H1 (cell line): ENCODE measurements around the gene LIN54. TPM values are rescaled to one million over a fixed set of nuclear protein-coding genes. Genes with fewer than 3 reads are reported as not detected.

Source experiments
- CTCF ChIA-PET: fragments of 300-600 bp; sonication (Branson Sonifier 250); formaldehyde crosslinking; loops from one replicate; lab custom pipeline; 2021; ENCODE audit not compliant: partially characterized antibody; lab: Charles Lee
- POLR2A ChIA-PET: fragments of 300-600 bp; sonication (Branson Sonifier 250); formaldehyde crosslinking; loops from one replicate; lab custom pipeline; 2021; ENCODE audit warnings: inconsistent platforms; ENCODE audit not compliant: partially characterized antibody; lab: Charles Lee
- DNase-seq, 2 experiments: peaks; one replicate each; pipeline versions ENCODE4 v3.0.0 to v3.0.0-alpha.2; 2010 to 2022; ENCODE audit warnings: low spot score in 2 of 2, low read depth in 1 of 2, mixed read lengths in 1 of 2
- FAIRE-seq: peaks from 2 replicates; lab custom pipeline; 2011; peaks lifted over from hg19 to GRCh38; lab: Jason Lieb, UNC
- H2AFZ ChIP-seq: 2 replicates; pipeline ENCODE4 v1.8.1; 2012; ENCODE audit warnings: low read length, inconsistent platforms
- H2AK5ac ChIP-seq: 2 replicates; pipeline ENCODE4 v1.6.1; 2013; ENCODE audit warnings: low read depth, low read length
- H2BK120ac ChIP-seq: replicated peaks from 2 replicates; pipeline ENCODE3; 2013; ENCODE audit warnings: low read depth, low read length, inconsistent platforms
- H2BK12ac ChIP-seq: 2 replicates; pipeline ENCODE4 v1.6.1; 2013; ENCODE audit warnings: low read depth, low read length
- H2BK15ac ChIP-seq: 2 replicates; pipeline ENCODE4 v1.6.1; 2013; ENCODE audit warnings: low read length
- H2BK20ac ChIP-seq: 2 replicates; pipeline ENCODE4 v1.6.1; 2013; ENCODE audit warnings: low read length
- H2BK5ac ChIP-seq: 2 replicates; pipeline ENCODE4 v1.6.1; 2013; ENCODE audit warnings: low read depth, low read length
- H3K14ac ChIP-seq: 2 replicates; pipeline ENCODE4 v1.6.1; 2013; ENCODE audit warnings: inconsistent platforms; ENCODE audit not compliant: insufficient read length
- H3K18ac ChIP-seq: 2 replicates; pipeline ENCODE4 v1.6.1; 2013; ENCODE audit warnings: low read length; ENCODE audit errors: extremely low read depth
- H3K23ac ChIP-seq: 2 replicates; pipeline ENCODE4 v1.6.1; 2013; ENCODE audit warnings: inconsistent platforms; ENCODE audit not compliant: insufficient read length
- H3K23me2 ChIP-seq: 2 replicates; pipeline ENCODE4 v1.6.1; 2013; ENCODE audit warnings: low read depth, low read length
- H3K27ac ChIP-seq: 2 replicates; pipeline ENCODE4 v1.6.1; 2011; ENCODE audit warnings: low read depth, low read length, inconsistent platforms
- H3K27me3 ChIP-seq, 4 experiments: replicated peaks in 1 of 4; 1 replicate in 1 of 4; 2 replicates in 3 of 4; pipeline versions ENCODE4 v1.6.1 to v1.8.1; 2011 to 2013; ENCODE audit warnings: low read length in 3 of 4, mild to moderate bottlenecking in 3 of 4, inconsistent platforms in 2 of 4, mixed read lengths in 2 of 4, moderate library complexity in 1 of 4; ENCODE audit not compliant: control insufficient read depth in 3 of 4, insufficient read depth in 3 of 4; ENCODE audit errors: extremely low read depth in 1 of 4
- H3K36me3 ChIP-seq, 4 experiments: 2 replicates each; pipeline versions ENCODE4 v1.6.1 to v1.8.1; 2011 to 2013; ENCODE audit warnings: mild to moderate bottlenecking in 4 of 4, low read length in 3 of 4, moderate library complexity in 2 of 4, control low read depth in 1 of 4, inconsistent platforms in 1 of 4; ENCODE audit not compliant: insufficient read depth in 4 of 4, control insufficient read depth in 2 of 4
- H3K4ac ChIP-seq: replicated peaks from 2 replicates; pipeline ENCODE3; 2013; ENCODE audit warnings: low read length, low read depth, mixed read lengths, inconsistent platforms; ENCODE audit not compliant: insufficient read length
- H3K4me1 ChIP-seq, 4 experiments: replicated peaks in 1 of 4; 1 replicate in 1 of 4; 2 replicates in 3 of 4; pipeline versions ENCODE4 v1.6.1 to v1.8.1; 2011 to 2013; ENCODE audit warnings: low read length in 3 of 4, inconsistent platforms in 2 of 4, mixed read lengths in 1 of 4; ENCODE audit not compliant: insufficient read depth in 4 of 4, control insufficient read depth in 3 of 4
- H3K4me2 ChIP-seq, 2 experiments: 2 replicates each; pipeline versions ENCODE4 v1.6.1 to v1.8.1; 2011 to 2013; ENCODE audit warnings: low read depth in 2 of 2, low read length in 2 of 2, control low read depth in 1 of 2, inconsistent platforms in 1 of 2, mild to moderate bottlenecking in 1 of 2; ENCODE audit not compliant: insufficient read depth in 1 of 2
- H3K4me3 ChIP-seq, 4 experiments: fragments of 200-600, 300-600 bp in 1 of 4; sonication (generic), shearing (Covaris generic), sonication (Bioruptor Twin) in 1 of 4; 2 replicates each; pipeline versions ENCODE4 v1.5.1 to v1.8.1; 2011 to 2016; ENCODE audit warnings: low read length in 4 of 4, low read depth in 3 of 4, control low read depth in 2 of 4, inconsistent platforms in 2 of 4, mild to moderate bottlenecking in 2 of 4, mixed read lengths in 1 of 4, moderate library complexity in 1 of 4; ENCODE audit not compliant: insufficient read depth in 2 of 4; ENCODE audit errors: extremely low read depth in 1 of 4
- H3K56ac ChIP-seq: replicated peaks from 2 replicates; pipeline ENCODE3; 2013; ENCODE audit warnings: low read depth, mild to moderate bottlenecking, mixed read lengths, low read length, inconsistent platforms; ENCODE audit not compliant: insufficient read length
- H3K79me1 ChIP-seq: 2 replicates; pipeline ENCODE4 v1.6.1; 2013; ENCODE audit warnings: low read depth, low read length, control low read depth
- H3K79me2 ChIP-seq, 2 experiments: 2 replicates each; pipeline versions ENCODE4 v1.6.1 to v1.8.1; 2012 to 2013; ENCODE audit warnings: low read length in 2 of 2, mild to moderate bottlenecking in 2 of 2, inconsistent platforms in 1 of 2; ENCODE audit not compliant: insufficient read depth in 2 of 2, control insufficient read depth in 1 of 2
- H3K9ac ChIP-seq, 4 experiments: replicated peaks in 1 of 4; 1 replicate in 1 of 4; 2 replicates in 3 of 4; pipeline versions ENCODE4 v1.6.1 to v1.8.1; 2011 to 2013; ENCODE audit warnings: low read depth in 3 of 4, low read length in 3 of 4, control low read depth in 2 of 4, mild to moderate bottlenecking in 2 of 4, moderate library complexity in 2 of 4, inconsistent platforms in 1 of 4; ENCODE audit errors: extremely low read depth in 1 of 4
- H3K9me3 ChIP-seq, 2 experiments: 2 replicates each; pipeline versions ENCODE4 v1.6.1 to v1.8.1; 2012 to 2013; ENCODE audit warnings: mild to moderate bottlenecking in 2 of 2, moderate library complexity in 2 of 2, control low read depth in 1 of 2, inconsistent platforms in 1 of 2, low read depth in 1 of 2, low read length in 1 of 2, mixed read lengths in 1 of 2; ENCODE audit not compliant: insufficient read depth in 2 of 2
- H4K20me1 ChIP-seq, 2 experiments: replicated peaks in 1 of 2; 2 replicates each; pipeline versions ENCODE3 to v1.8.1; 2011 to 2013; ENCODE audit warnings: inconsistent platforms in 2 of 2, low read length in 2 of 2, mild to moderate bottlenecking in 1 of 2; ENCODE audit not compliant: insufficient read depth in 2 of 2, control insufficient read depth in 1 of 2
- H4K5ac ChIP-seq: 2 replicates; pipeline ENCODE4 v1.6.1; 2013; ENCODE audit warnings: low read length, low read depth, mixed read lengths, inconsistent platforms; ENCODE audit not compliant: insufficient read length
- H4K8ac ChIP-seq: 2 replicates; pipeline ENCODE4 v1.8.0; 2013; ENCODE audit warnings: mild to moderate bottlenecking, moderate library complexity, low read length, inconsistent platforms; ENCODE audit not compliant: insufficient read depth; ENCODE audit errors: extremely low read depth
- H4K91ac ChIP-seq: replicated peaks from 2 replicates; pipeline ENCODE3; 2013; ENCODE audit warnings: low read length, mixed read lengths, inconsistent platforms; ENCODE audit not compliant: insufficient read length
- CHD2 ChIP-seq: IDR thresholded peaks from 2 replicates; pipeline ENCODE4 v1.6.1; 2012; ENCODE audit warnings: low read length, improper control_type of control experiment
- SIRT6 ChIP-seq: IDR thresholded peaks from one replicate; pipeline ENCODE4 v1.7.1; 2012; ENCODE audit warnings: low read length, inconsistent platforms
- SP2 ChIP-seq: IDR thresholded peaks from 2 replicates; pipeline ENCODE4 v1.6.1; 2012; ENCODE audit warnings: mild to moderate bottlenecking, low read length, inconsistent platforms
- SRF ChIP-seq: IDR thresholded peaks from 2 replicates; pipeline ENCODE4 v1.6.1; 2011; ENCODE audit warnings: mild to moderate bottlenecking, low read depth, low read length, moderate library complexity
- TBP ChIP-seq: IDR thresholded peaks from 2 replicates; pipeline ENCODE4 v1.6.1; 2011; ENCODE audit warnings: low read depth, low read length, improper control_type of control experiment
- TCF12 ChIP-seq: IDR thresholded peaks from 2 replicates; pipeline ENCODE4 v1.6.1; 2011; ENCODE audit warnings: low read depth, mild to moderate bottlenecking, low read length
- WGBS, 2 experiments: shearing (Covaris generic) in 1 of 2; methylation state at CpG; one replicate each; pipeline versions ENCODE4 v1.1.6 to v1.1.7; 2013 to 2015; ENCODE audit warnings: low lambda C conversion rate in 2 of 2, mixed read lengths in 2 of 2, inconsistent platforms in 1 of 2, low coverage in 1 of 2, missing lambda C conversion rate in 1 of 2; ENCODE audit not compliant: insufficient replicate concordance in 2 of 2, insufficient coverage in 1 of 2, insufficient read length in 1 of 2; ENCODE audit errors: extremely low coverage in 1 of 2, missing lambda C conversion rate in 1 of 2; 5-methylcytosine and 5-hydroxymethylcytosine counted together
- polyA plus RNA-seq, 7 experiments: library from polyadenylated mRNA; depleted of rRNA in 3 of 7; stranded (reverse) in 5 of 7; unstranded in 2 of 7; fragments of >200 nt in 5 of 7; fragments of 200-250 nt in 2 of 7; gene quantifications; 1 replicate in 5 of 7; 2 replicates in 1 of 7; 4 replicates in 1 of 7; pipeline versions ENCODE4 v1.2.1 to v1.2.3, GENCODE V29; 2011 to 2013; ENCODE audit warnings: missing spikeins in 2 of 7, mixed read lengths in 2 of 7
- total RNA-seq: library from RNA; stranded (reverse); fragmentation: NEBNext Ultra II Directional; extraction: Animal tissue kit (Norgen Biotek cat#: 25700); gene quantifications from 2 replicates; pipeline ENCODE4 v1.2.1, GENCODE V29; 2021

LIN54 gene
- total and polyA plus RNA-seq, 2 of the 8 experiments (the other 6 are each of a cell fraction or from before 2014, with no cell fraction given): 5.7 to 11.1 TPM

DNA sequence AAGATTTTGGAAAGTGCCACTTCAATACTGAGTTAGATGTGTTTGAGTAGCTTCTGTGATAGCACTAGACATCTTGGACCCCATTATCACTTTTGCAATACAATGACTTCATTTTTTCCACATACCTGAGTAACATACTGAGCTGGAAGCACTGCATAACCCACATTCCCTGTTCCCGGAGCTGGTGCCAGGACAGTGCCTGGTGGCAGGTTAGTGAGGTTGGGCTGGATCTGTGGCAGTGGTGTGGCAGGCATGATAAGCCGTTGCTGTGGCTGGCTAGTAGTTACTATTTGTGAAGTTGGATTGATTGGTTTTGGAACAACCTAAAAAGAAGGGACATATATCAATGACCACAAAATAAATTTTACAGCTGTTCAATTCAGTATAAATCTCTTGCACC, 71.2 kb downstream of the LIN54 start:
- no peaks in the 10 kb centered on the region for H3K79me2 ChIP-seq
- no peaks in the 10 kb centered on the region for H3K27me3 ChIP-seq
- H4K91ac ChIP-seq: no peak overlapping the region
- H3K14ac ChIP-seq: no peak overlapping the region
- H2AK5ac ChIP-seq: no peak overlapping the region
- no peak overlapping the region for H2BK12ac ChIP-seq
- WGBS, 2 experiments: 85% methylated on average over 2 of the region's 2 CpGs; no CpG with 5 or more reads in 1 of the 2 experiments
- no peak overlapping the region for H2AFZ ChIP-seq
- H4K5ac ChIP-seq: no peak overlapping the region
- no peak overlapping the region for H2BK5ac ChIP-seq
- no peak for DNase-seq
- H3K56ac ChIP-seq: no peak overlapping the region
- no peaks in the 10 kb centered on the region for H4K20me1 ChIP-seq
- peaks cover 0 to 10% (median 4%) of the 10 kb centered on the region in 4 experiments; a peak in 2 of 8 replicates for H3K36me3 ChIP-seq
- H2BK15ac ChIP-seq: no peak overlapping the region
- no peaks in the 10 kb centered on the region for H3K4me1 ChIP-seq
- no peaks in the 10 kb centered on the region for H3K9me3 ChIP-seq
- ChIA-PET POLR2A (interaction anchor here (1.2 to 1.3 kb wide), 3 partner anchors 10 to 47 kb away, joined by 3 read pairs; no protein-coding TSS in a partner anchor), CTCF (no interaction called here)
- no peak overlapping the region for H3K4ac ChIP-seq
- H4K8ac ChIP-seq: no peak overlapping the region
- no peaks in the 10 kb centered on the region for H3K79me1 ChIP-seq
- H3K23ac ChIP-seq: no peak overlapping the region
- H2BK120ac ChIP-seq: no peak overlapping the region
- no peak overlapping the region for H3K4me3 ChIP-seq
- no peak overlapping the region for H3K18ac ChIP-seq
- no peak overlapping the region for H2BK20ac ChIP-seq
- no peak overlapping the region for H3K27ac ChIP-seq
- TF ChIP-seq SP2: no peak
- TF ChIP-seq CHD2: no peak
- no peak for TF ChIP-seq TBP
- TF ChIP-seq TCF12: no peak
- TF ChIP-seq SRF: no peak
- no peak for TF ChIP-seq SIRT6
- FAIRE-seq: no peak
- H3K4me2 ChIP-seq: no peak overlapping the region
- no peak overlapping the region for H3K9ac ChIP-seq
- no peaks in the 10 kb centered on the region for H3K23me2 ChIP-seq
